ENCODE data around the gene PI4KB. TPM values are rescaled to one million over a fixed set of nuclear protein-coding genes. Genes with fewer than 3 reads are reported as not detected.
"Not testable (repeated sequence)": the region's sequence is repeated elsewhere in the genome, so short reads cannot be mapped to it uniquely, and the experiment has no call there.

PI4KB gene
- total and polyA plus RNA-seq, 9 of the 15 experiments (the other 6 are each of a cell fraction or from before 2014, with no cell fraction given): 3.1 to 65.4 (median 45.1) TPM

DNA sequence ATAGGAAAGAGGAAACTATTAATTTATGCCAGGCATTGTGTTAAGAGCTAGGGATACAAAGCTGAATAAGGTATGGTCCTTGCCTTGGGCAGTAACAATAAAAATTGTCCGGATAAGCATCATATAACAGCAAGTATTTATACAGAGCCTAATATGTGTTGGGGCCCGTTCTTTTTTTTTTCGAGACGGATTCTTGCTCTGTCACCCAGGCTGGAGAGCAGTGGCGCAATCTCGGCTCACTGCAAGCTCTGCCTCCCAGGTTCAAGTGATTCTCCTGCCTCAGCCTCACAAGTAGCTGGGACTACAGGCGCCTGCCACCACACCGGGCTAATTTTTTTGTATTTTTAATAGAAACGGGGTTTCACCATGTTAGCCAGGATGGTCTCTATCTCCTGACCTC lies 23.1 kb upstream of the PI4KB start:
- in situ Hi-C loops (cut with MboI); H3K9me1 ChIP-seq (ENCODE audit: control insufficient read depth, insufficient read depth, low read length); DNase-seq (ENCODE audit: extremely low read depth in 1 of 4, low spot score in 3 of 4); BruUV-seq (replicated peaks); H3K4me2 ChIP-seq (ENCODE audit: insufficient read depth, low read length); intact Hi-C loops (cut with micrococcal nuclease); H4K20me1 ChIP-seq (replicated peaks; ENCODE audit: control insufficient read depth, insufficient read depth, low read length); H3K27me3 ChIP-seq (ENCODE audit: control insufficient read depth in 2 of 2, insufficient read depth in 2 of 2, low read length in 2 of 2); H3K9ac ChIP-seq (ENCODE audit: insufficient read depth in 1 of 2, low read depth in 2 of 2, low read length in 2 of 2); H3K36me3 ChIP-seq (ENCODE audit: control insufficient read depth, insufficient read depth, low read length); ATAC-seq; H3K9me3 ChIP-seq (replicated peaks; ENCODE audit: control insufficient read depth, insufficient read depth, low read depth, low read length); H3K4me3 ChIP-seq; FAIRE-seq; H3K27ac ChIP-seq (ENCODE audit: extremely low read depth, low read depth, low read length); H2AFZ ChIP-seq (ENCODE audit: low read depth, low read length): not testable (repeated sequence)
- Histone ChIP-seq H3K4me1 (replicated peaks in 1 of 2; ENCODE audit: control insufficient read depth in 2 of 2, insufficient read depth in 2 of 2, low read length in 2 of 2) (peaks cover 0 to 13% of the 10 kb centered on the region in 2 experiments; a peak in 3 of 5 replicates), H3K79me2 (ENCODE audit: control insufficient read depth, insufficient read depth, low read length) (peaks cover 10% of the 10 kb centered on the region)
- POLR2A ChIA-PET: interaction anchor here (0.6 to 2.1 kb wide), 5 partner anchors 9 to 57 kb away, joined by 3 to 9 read pairs (median 3); no protein-coding TSS in a partner anchor
- WGBS (ENCODE audit: insufficient coverage, low coverage, missing lambda C conversion rate): 65% methylated on average over 9 of the region's 9 CpGs
- CTCF ChIA-PET (ENCODE audit: low intra/inter-chr PET ratio): interaction anchor here (1.1 kb wide), 1 partner anchor 49 kb away, joined by 3 read pairs; the partner anchor contains the start of gene PSMB4

DNA sequence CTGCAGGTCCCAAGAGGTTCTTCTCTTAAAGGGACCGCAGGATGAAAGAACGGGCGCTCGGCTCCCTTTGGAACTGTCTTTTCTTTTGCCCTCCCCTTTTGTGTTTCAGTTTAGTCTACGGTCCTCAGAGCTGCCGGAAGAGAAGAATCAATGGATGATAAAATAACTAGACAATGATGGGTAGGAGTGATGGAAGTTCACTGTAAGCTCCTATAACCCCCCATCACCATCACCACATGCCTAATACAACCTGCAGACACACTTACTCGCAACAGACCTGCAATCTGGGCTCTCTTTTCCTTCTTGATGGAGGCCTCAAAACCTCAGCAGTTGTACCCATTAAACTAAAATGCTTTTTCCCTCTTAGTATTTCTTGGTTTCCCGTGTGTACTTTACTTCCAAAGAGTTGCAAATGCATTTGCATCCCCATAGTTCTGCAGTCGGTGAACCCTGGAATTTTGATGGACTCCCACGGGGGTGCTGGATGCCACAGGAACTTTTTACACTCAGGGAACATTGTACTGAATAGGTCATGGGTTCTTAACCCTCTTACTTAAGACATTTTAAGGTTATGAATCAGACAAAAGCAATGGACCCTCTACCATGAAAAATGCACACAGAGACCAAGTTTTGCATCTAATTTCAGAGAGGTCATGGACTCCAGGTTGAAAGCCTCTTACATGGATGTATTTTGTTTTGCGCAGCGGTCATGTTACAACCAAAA lies 20.5 kb upstream of the PI4KB start:
- Histone ChIP-seq H3K36me3 (ENCODE audit: control insufficient read depth, insufficient read depth, low read length) (peaks cover 27% of the 10 kb centered on the region; the same call in 2 of the 3 replicates), H3K27ac (ENCODE audit: extremely low read depth, low read depth, low read length) (peak overlapping the region; percentile 95), H4K20me1 (replicated peaks; ENCODE audit: control insufficient read depth, insufficient read depth, low read length) (no peaks in the 10 kb centered on the region), H3K4me3 (peak overlapping the region; percentile 54), H3K9me3 (replicated peaks; ENCODE audit: control insufficient read depth, insufficient read depth, low read depth, low read length) (peaks cover 3% of the 10 kb centered on the region; the same call in 1 of the 2 replicates), H3K9ac (ENCODE audit: insufficient read depth in 1 of 2, low read depth in 2 of 2, low read length in 2 of 2) (peak overlapping the region; percentile 81 to 83; a peak in 3 of 4 replicates), H3K4me2 (ENCODE audit: insufficient read depth, low read length) (peak overlapping the region; percentile 95), H3K9me1 (ENCODE audit: control insufficient read depth, insufficient read depth, low read length) (no peaks in the 10 kb centered on the region), H3K4me1 (replicated peaks in 1 of 2; ENCODE audit: control insufficient read depth in 2 of 2, insufficient read depth in 2 of 2, low read length in 2 of 2) (peaks cover 0 to 13% of the 10 kb centered on the region in 2 experiments; a peak in 3 of 5 replicates), H3K79me2 (ENCODE audit: control insufficient read depth, insufficient read depth, low read length) (peaks cover 10% of the 10 kb centered on the region), H3K27me3 (ENCODE audit: control insufficient read depth in 2 of 2, insufficient read depth in 2 of 2, low read length in 2 of 2) (no peaks in the 10 kb centered on the region), H2AFZ (ENCODE audit: low read depth, low read length) (peak overlapping the region; percentile 98)
- in situ Hi-C loops (cut with MboI) (no loop called here), intact Hi-C loops (cut with micrococcal nuclease) (loop anchor here (1.0 to 10.0 kb wide), 4 partner anchors 25 to 387 kb away; partner anchors contain the start of genes PSMB4, SELENBP1 and ZNF687)
- TSS peak; percentile 91 for BruUV-seq (replicated peaks)
- DNase-seq (ENCODE audit: extremely low read depth in 1 of 4, low spot score in 3 of 4) (no peak), ATAC-seq (no peak), FAIRE-seq (no peak)
- ChIA-PET CTCF (ENCODE audit: low intra/inter-chr PET ratio) (no interaction called here), POLR2A (interaction anchor here (0.6 to 1.1 kb wide), 5 partner anchors 21 to 55 kb away, joined by 3 read pairs; partner anchors contain the start of genes PI4KB and SELENBP1)
- WGBS (ENCODE audit: insufficient coverage, low coverage, missing lambda C conversion rate): 35% methylated on average over 12 of the region's 12 CpGs
- TF ChIP-seq, protein P1, sequence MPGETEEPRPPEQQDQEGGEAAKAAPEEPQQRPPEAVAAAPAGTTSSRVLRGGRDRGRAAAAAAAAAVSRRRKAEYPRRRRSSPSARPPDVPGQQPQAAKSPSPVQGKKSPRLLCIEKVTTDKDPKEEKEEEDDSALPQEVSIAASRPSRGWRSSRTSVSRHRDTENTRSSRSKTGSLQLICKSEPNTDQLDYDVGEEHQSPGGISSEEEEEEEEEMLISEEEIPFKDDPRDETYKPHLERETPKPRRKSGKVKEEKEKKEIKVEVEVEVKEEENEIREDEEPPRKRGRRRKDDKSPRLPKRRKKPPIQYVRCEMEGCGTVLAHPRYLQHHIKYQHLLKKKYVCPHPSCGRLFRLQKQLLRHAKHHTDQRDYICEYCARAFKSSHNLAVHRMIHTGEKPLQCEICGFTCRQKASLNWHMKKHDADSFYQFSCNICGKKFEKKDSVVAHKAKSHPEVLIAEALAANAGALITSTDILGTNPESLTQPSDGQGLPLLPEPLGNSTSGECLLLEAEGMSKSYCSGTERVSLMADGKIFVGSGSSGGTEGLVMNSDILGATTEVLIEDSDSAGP (CRISPR knock-in tag; IDR thresholded peaks at IDR 0.05): peak; percentile 88
- 0 out of 2 replicates have a peak, but pooled peaks have one; percentile 17 for TF ChIP-seq ZNF143 (CRISPR knock-in tag; IDR thresholded peaks at IDR 0.05)
- no peak for TF ChIP-seq NR2C2 (CRISPR knock-in tag; IDR thresholded peaks at IDR 0.05)
- peak; percentile 29; the same call in 1 of the 2 replicates for TF ChIP-seq NR2C2 (tag; IDR thresholded peaks at IDR 0.05)
- TF ChIP-seq ILF3 (IDR thresholded peaks at IDR 0.05; ENCODE audit: borderline replicate concordance): no peak
- TF ChIP-seq ETV1 (tag; conservative IDR thresholded peaks at IDR 0.05; ENCODE audit: low read depth): peak; percentile 49; the same call in 1 of the 2 replicates
- TF ChIP-seq, protein P2, sequence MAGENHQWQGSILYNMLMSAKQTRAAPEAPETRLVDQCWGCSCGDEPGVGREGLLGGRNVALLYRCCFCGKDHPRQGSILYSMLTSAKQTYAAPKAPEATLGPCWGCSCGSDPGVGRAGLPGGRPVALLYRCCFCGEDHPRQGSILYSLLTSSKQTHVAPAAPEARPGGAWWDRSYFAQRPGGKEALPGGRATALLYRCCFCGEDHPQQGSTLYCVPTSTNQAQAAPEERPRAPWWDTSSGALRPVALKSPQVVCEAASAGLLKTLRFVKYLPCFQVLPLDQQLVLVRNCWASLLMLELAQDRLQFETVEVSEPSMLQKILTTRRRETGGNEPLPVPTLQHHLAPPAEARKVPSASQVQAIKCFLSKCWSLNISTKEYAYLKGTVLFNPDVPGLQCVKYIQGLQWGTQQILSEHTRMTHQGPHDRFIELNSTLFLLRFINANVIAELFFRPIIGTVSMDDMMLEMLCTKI (IDR thresholded peaks at IDR 0.05; ENCODE audit: partially characterized antibody): no peak
